Fibroblast of skin of scalp (primary cell): ENCODE results near the gene PCDH1.
"Not testable (repeated sequence)": the region's sequence is repeated elsewhere in the genome, so short reads cannot be mapped to it uniquely, and the experiment has no call there.

Source experiments
- DNase-seq: peaks from one replicate; pipeline ENCODE4 v3.0.0-alpha.2; 2013

The PCDH1 gene

DNA sequence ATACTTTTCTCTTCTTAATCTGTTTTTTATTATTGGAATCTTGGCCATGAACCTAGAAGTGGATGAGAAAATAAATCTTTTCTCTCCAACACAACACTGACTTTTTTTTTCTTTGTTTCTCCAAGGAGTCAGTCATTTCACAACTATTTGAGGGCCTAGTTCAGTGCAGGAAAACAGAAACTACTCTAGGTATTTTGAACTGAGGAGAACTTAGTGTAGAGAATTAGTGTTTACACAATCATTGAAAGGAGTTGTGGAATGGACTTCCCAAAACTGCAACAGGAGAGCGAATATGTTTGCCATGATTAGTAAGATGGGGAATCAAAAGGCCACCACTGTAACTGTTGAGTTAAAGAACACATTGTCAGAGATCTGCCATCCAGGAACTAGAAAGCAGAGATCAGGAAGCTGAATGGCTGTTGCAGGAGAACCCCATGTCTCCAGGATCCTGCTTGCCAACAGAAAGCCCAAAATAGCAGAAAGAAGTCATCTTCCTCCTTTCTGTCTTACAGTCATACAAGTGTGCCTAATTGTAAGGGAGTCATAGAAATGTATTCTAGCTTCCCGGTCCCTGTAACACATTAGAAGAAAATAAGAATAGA is 20.3 kb upstream of the PCDH1 start:
- no peak for DNase-seq

GRCh38 chr5:141897425-141897824 is 19.2 kb upstream of the PCDH1 start:
- DNase-seq = no peak

DNA sequence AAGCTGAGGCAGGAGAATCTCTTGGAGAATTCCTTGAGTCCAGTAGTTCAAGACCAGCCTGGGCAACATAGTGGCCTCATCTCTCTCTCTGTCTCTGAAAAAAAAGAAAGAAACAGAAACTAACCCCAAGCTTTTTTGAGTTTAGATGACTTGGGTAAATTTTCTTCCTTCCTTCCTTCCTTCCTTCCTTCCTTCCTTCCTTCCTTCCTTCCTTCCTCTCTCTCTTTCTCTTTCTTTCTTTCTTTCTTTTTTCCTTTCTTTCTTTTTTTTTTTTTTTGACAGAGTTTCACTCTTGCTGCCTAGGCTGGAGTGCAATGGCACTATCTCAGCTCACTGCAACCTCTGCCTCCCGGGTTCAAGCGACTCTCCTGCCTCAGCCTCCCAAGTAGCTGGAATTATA is 12.2 kb upstream of the PCDH1 start:
- DNase-seq = not testable (repeated sequence)

DNA sequence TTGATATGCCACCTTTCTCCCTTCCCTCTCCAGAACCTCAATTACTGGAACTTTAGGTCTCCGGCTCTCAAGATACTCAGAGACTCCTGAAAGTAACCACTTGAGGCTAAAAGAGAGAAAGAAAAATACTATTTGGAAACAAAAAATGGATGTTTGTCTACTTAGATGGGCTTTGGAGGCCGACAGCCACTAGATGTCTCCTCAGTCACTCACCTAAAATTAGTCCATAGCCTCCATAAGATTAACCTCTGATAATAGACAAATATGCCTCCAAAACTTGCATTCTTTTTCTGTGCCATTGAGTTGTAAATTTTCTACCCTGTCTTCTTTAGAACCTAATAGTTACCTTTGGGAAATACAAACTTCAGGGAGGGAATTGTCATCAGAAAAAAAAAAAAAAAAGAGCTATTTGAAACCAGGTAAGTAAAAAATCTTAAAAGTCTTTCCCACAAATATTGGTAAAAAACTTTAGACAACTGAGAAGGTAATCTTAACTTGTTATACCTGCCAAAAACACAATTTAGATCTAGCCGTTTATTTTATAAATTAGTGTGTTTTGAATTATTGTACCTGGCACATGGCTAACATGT is 11.2 kb upstream of the PCDH1 start:
- DNase-seq = no peak

- no peak for DNase-seq
Observed at GRCh38 chr5:141883892-141884318, 5.7 kb upstream of the PCDH1 start.

DNA sequence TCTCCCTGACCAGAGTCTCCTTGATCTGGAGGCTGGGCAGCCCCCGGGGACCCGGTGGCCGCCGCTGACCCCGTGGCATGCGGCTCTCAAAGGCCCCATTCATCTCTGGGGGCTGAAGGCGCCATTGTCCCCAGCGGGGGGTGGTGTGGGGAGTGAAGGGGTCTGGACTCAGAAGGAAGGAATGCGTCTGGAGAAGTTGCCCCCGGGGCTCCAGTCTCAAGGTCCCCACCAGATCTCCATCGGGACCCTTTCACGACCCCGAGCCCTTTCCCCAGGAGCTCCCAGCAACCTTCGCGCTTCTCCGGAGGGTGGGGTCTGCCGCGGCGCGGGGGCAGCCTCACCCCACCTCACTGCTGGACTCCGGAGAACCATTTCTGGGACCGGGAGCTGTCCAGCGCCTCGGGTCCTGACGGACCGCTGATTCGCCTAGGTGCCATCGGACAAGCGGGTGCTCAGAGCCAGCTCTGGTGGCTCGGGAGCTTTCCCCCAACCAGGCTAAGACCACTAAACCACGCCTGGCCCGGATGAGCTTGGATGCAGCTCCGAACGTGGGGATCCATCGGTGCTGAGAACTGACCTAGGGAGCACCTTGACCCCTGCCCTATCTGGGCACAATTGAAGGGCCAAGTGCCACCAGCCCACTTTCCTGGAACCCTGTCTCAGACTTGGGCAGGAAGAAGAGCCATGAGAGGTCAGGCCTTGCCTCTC is 5.1 kb upstream of the PCDH1 start:
- peak; percentile 37 for DNase-seq

- DNase-seq = no peak
Observed at GRCh38 chr5:141882594-141883183, 4.5 kb upstream of the PCDH1 start.

DNA sequence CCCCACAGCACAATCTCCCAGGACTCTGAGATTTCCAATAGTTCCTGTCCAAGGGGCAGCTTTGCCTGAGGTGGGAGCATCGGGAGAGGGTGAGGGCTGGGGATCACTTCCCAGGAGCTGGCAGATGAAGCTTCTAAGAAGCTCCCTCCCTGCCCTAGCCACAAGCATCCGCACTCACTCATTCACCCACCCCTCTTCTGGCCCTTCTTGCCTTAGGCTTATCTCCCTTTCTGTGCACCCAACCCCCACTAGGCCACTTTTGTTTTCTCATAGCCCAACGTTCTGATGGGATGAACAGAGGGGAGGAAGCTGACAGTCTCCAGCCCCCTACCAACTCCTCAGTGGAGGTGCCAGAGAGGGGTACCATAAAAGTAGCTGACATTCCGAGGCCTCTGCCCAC is 3.7 kb upstream of the PCDH1 start:
- DNase-seq = no peak

DNA sequence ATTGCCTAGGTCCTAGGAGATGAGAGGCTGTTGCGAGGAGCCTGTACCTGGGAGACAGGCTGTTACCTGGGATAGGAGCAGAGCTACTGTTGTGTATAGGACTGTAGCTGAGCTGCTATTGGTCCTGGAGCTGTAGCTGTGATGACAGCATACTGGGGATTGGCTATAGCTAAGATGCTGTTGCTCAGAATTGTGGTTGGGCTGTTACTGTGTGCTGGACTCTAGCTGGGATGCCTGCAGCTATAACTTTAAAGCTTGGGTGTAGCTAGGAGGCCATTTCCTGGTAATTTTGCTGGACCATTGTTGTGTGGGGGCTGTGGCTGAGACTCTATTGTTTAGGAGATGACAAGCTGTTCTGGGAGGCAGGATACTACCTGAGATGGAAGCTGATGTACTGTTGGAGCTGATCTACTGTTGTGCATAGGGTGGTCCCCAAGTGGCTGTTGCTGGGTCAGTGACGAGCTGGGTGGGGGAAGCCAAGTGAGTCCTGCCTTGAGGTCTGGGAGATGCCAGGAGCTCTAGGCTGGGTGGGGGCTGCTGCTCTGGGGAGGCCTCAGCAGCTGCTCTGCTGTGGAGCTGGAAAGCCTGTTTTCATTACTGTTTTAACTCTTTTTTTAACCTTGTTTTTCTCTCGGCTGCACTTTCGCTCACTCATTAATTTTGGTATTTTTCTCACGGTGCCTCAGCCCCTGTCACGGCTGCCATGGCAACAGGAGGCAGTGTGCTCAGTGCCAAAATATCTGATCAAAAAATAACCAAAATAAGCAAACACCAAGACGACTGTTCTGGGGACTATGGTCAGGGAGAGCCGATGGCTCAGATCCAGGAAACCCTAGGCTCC is 3.0 kb upstream of the PCDH1 start:
- DNase-seq = no peak

- DNase-seq = no peak
Observed at GRCh38 chr5:141879941-141880738, 1.9 kb upstream of the PCDH1 start.

- no peak for DNase-seq
Observed at GRCh38 chr5:141879426-141879759, 1.2 kb upstream of the PCDH1 start.

DNA sequence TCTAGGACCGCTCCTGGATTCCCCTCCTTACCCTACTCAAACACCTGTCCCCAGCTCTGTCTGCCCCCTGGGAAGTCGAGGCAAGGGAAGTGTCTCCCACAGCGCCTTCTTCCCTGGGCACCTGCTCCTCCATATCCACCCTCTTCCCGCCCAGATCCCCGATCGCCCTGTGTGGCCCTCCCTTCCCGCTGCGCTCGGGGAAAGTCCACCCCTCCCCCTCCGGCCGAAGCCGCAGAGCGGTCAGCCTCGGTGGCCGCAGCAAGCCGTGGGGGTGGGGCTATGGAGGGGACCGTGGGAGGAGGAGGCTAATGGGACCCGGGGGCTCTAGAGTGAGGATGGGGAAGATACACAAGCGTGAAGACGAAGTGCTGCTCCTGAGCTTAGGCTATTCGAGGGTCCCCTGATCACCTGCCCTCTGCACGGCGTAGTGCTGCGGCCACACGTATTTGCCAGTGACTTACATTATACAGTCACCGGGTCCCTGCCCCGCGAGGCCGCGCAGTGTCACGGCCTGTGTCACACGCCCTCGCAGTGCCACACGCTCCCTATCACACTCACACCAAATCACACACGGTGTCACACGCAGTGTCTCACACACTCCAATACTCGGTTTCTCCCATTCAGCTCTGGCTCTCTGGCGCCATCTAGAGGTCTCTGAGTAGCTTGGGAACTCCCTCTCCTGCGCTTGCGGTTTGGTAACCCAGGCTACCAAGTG is 658 bp upstream of the PCDH1 start:
- DNase-seq = peak; percentile 90

DNA sequence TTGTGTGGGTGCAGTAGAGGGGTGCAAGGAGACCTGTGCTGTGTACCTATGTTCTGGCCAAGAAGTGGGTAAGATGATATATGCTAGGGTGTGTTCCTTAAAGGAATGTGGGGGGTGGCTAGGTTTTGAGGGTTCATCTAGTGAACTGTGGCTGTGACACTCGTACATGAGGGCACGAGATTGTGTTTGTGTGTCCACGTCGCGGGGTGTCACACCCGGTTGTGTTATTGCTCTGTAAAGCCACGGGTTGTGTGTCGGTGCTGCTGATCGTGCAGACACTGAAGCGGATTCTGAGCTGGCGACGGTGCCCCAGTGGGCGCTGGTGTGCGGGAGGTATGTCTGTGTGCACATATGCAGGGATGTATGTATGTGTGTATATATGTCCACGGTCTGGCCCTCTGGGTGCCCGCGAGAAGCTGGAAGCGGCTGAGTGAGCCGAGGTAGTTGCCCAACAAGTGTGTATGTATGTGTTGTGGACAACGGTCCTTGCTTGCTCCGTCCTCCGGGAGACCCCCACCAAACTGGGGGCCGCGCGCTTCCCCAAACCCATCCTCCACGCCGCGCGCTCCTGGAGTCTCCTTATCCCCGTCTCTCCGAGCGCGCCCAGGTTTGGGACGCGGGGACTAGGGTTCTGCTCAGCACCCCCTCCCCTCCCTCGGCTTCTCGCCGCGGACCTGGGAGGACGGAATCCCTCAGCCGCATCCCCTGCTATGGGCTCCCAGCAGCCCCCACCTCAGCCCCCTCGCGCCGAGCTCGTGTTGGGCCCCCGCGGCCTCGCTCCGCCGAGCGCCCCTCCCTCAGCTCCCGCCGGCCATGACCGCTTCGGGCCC is 639 bp downstream of the PCDH1 start:
- DNase-seq = no peak

DNA sequence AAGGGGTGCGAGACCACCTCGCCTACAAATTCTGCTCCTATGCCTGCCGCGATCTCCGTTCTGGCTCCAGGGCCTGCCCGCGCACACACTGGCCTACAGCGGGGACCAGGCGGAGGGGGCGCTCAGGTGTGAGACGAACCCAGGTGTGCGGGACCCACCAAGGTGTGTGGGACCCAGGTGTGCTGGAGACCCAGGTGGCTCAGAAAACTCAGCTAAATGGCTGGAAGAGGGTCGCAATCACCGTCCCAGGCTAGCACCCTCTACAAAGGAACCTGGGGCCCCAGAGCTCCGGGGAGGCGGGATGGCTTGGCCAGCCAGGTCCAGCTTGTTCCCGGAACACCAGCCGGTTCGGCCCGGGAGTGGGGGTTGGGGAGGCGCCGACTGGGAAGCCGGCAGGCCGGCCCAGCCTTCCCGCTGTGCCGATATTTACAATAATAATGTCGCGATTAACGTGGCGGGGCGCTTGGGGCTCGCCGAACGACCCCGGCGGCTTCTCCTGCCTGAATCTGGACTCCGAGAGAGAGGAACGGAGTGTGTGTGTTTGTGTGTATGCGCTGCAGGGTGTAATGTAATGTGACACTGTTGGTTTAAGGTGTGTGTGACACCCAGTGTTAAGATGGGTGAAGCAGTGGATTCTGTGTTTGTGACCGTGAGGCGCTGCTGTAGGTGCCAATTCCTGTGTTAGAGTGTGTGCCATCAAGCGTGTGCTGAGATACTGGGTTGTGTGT is 1.4 kb downstream of the PCDH1 start:
- no peak for DNase-seq

- DNase-seq = no peak
Observed at GRCh38 chr5:141875795-141876627, 2.2 kb downstream of the PCDH1 start.

DNA sequence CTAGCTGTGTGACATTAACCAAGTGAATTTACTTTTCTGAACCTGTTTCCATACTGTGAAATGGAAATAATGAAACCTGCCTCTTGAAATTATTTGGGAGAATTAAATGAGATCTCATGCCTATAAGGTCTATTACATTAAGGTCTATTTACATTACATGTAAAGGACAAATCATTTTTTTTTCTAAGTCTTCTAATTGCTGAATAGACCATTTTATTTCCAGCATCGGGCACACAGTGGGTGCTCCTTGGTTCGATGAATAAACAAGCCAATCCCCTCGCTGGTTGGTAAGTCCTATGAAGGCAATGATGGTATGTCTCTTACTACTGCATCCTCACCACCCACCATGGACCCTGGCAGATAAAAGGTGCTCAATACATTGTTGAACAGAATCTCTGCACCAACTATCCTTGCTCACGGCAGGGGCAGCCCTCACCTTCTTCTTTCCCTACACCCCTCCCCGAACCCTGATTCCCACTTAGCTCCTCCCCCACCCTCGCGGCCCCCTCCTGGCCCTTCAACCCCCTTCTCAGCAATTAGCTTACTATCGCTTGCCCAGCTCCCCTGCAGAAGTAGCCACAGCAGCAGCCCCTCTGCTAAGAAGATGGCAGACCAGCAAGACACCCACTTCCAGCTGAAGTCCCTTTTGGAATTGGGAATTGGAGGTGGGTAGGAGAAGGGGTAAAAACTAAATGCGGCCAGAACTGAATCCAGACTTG is 3.0 kb downstream of the PCDH1 start:
- no peak for DNase-seq

GRCh38 chr5:141874262-141874964 is 3.8 kb downstream of the PCDH1 start:
- DNase-seq = no peak

DNA sequence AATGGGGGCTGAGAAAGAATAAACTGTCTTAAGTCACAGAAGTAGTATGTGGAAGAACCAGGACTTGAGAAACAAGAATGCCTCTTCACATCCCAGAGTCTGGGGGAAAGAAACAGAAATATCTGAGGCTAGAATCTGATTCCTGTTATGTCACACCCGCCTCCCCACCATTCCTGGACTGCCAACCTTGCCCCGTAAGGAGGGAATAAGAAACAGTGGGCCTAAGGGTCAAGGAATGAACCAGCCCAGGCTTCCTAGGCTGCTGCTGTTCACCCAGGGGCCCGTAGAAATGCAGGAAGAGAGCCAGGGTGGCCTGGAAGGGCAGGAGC is 4.3 kb downstream of the PCDH1 start:
- no peak for DNase-seq
